ENCODE measurements around the gene NTM.

DNA sequence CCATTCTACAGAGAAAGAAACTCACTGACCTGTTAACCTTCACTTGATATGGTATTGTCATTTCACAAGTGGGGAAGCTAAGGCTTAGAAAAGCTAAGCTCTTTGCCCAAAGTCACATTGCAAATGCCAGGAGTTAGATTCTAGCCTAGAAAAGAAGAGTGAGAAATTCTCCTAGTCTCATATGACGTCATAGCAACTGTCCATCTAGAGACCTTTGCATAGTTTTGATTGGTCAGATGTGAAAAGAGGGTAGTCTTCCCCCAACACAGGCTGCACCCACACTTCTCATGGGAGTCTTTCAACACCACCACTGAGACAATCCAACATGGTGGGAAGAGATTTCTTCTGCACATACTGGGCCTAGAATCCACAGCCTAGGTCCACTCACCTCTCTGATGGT is 197.9 kb downstream of the NTM start:
- TF ChIP-seq ZNF274 (IDR thresholded peaks at IDR 0.05; ENCODE audit: low read depth, low read length) = no peak
- TF ChIP-seq, protein P1, sequence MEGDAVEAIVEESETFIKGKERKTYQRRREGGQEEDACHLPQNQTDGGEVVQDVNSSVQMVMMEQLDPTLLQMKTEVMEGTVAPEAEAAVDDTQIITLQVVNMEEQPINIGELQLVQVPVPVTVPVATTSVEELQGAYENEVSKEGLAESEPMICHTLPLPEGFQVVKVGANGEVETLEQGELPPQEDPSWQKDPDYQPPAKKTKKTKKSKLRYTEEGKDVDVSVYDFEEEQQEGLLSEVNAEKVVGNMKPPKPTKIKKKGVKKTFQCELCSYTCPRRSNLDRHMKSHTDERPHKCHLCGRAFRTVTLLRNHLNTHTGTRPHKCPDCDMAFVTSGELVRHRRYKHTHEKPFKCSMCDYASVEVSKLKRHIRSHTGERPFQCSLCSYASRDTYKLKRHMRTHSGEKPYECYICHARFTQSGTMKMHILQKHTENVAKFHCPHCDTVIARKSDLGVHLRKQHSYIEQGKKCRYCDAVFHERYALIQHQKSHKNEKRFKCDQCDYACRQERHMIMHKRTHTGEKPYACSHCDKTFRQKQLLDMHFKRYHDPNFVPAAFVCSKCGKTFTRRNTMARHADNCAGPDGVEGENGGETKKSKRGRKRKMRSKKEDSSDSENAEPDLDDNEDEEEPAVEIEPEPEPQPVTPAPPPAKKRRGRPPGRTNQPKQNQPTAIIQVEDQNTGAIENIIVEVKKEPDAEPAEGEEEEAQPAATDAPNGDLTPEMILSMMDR (IDR thresholded peaks at IDR 0.05 in 2 of 3, conservative IDR thresholded peaks at IDR 0.05 in 1 of 3; ENCODE audit: borderline replicate concordance in 1 of 3, insufficient read depth in 1 of 3, low read depth in 2 of 3, low read length in 2 of 3) = no peak
- no peak for TF ChIP-seq RAD21 (IDR thresholded peaks at IDR 0.05; ENCODE audit: low read depth)
- TF ChIP-seq, protein P2, sequence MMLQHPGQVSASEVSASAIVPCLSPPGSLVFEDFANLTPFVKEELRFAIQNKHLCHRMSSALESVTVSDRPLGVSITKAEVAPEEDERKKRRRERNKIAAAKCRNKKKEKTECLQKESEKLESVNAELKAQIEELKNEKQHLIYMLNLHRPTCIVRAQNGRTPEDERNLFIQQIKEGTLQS (IDR thresholded peaks at IDR 0.05) = no peak
- TF ChIP-seq SIN3A (IDR thresholded peaks at IDR 0.05; ENCODE audit: low read depth) = no peak
- TF ChIP-seq EGR1 (IDR thresholded peaks at IDR 0.05; ENCODE audit: low read depth) = no peak
- no peak for TF ChIP-seq POLR2AphosphoS5 (IDR thresholded peaks at IDR 0.05; ENCODE audit: low read depth, low read length)
- no peak for TF ChIP-seq YY1 (IDR thresholded peaks at IDR 0.05; ENCODE audit: extremely low read depth, insufficient replicate concordance, low read depth, low read length)

Measured in HCT116 (cell line).